K562 (cell line): ENCODE measurements around the gene ATOH8. TPM values are rescaled to one million over a fixed set of nuclear protein-coding genes. Genes with fewer than 3 reads are reported as not detected.

Experiments used
- ATAC-seq: fragments of 200-7000 bp; cut with Tn5 transposase; 3 replicates; pipeline ENCODE4 v1.9.1; 2020; ENCODE audit warnings: moderate library complexity
- BruUV-seq: library from RNA; stranded (reverse); fragments of 400-500 nt; replicated peaks from 2 replicates; lab custom pipeline; 2021; lab: Mats Ljungman, UMichigan
- CTCF ChIA-PET: fragments of 300-600 bp; formaldehyde crosslinking; extraction: SDS; loops from one replicate; lab custom pipeline; 2021; ENCODE audit warnings: low intra/inter-chr PET ratio; lab: Yijun Ruan, JAX
- POLR2A ChIA-PET: fragments of 300-600, 350-650 bp; sonication (Branson Sonifier 250); formaldehyde crosslinking; extraction: SDS; loops from one replicate; lab custom pipeline; 2021; ENCODE audit warnings: antibody characterized with exemption, inconsistent platforms; lab: Yijun Ruan, JAX
- DNase-seq, 4 experiments: peaks; one replicate each; pipeline versions ENCODE4 v3.0.0 to v3.0.0-alpha.2; 2011 to 2018; ENCODE audit warnings: low spot score in 3 of 4, mixed read lengths in 3 of 4; ENCODE audit errors: extremely low read depth in 1 of 4
- FAIRE-seq: peaks from 2 replicates; lab custom pipeline; 2011; peaks lifted over from hg19 to GRCh38; lab: Jason Lieb, UNC
- H2AFZ ChIP-seq: 2 replicates; pipeline ENCODE4 v1.6.0; 2011; ENCODE audit warnings: low read depth, low read length, control low read depth, inconsistent platforms
- H3K27ac ChIP-seq: fragments of 200-600 bp; 3 replicates; pipeline ENCODE4 v1.8.0; 2011; ENCODE audit warnings: low read depth, mild to moderate bottlenecking, control low read depth, inconsistent platforms, low read length, moderate library complexity, mixed read lengths; ENCODE audit errors: extremely low read depth
- H3K27me3 ChIP-seq, 2 experiments: fragments of 300-600 bp in 1 of 2; 2 replicates in 1 of 2; 3 replicates in 1 of 2; pipeline versions ENCODE4 v1.6.0 to v1.8.0; 2011; ENCODE audit warnings: inconsistent platforms in 2 of 2, low read length in 2 of 2, mild to moderate bottlenecking in 1 of 2, mixed read lengths in 1 of 2, moderate library complexity in 1 of 2; ENCODE audit not compliant: control insufficient read depth in 2 of 2, insufficient read depth in 2 of 2
- H3K36me3 ChIP-seq: fragments of 300-600 bp; 3 replicates; pipeline ENCODE4 v1.8.0; 2011; ENCODE audit warnings: mild to moderate bottlenecking, low read length, inconsistent platforms; ENCODE audit not compliant: control insufficient read depth, insufficient read depth
- H3K4me1 ChIP-seq, 2 experiments: fragments of 200-600 bp in 1 of 2; replicated peaks in 1 of 2; 2 replicates in 1 of 2; 3 replicates in 1 of 2; pipeline versions ENCODE4 v1.5.1 to v1.8.0; 2011; ENCODE audit warnings: inconsistent platforms in 2 of 2, low read length in 2 of 2, mild to moderate bottlenecking in 1 of 2, mixed read lengths in 1 of 2, moderate library complexity in 1 of 2; ENCODE audit not compliant: control insufficient read depth in 2 of 2, insufficient read depth in 2 of 2
- H3K4me2 ChIP-seq: 2 replicates; pipeline ENCODE4 v1.6.1; 2011; ENCODE audit warnings: low read length, control low read depth, inconsistent platforms, mixed read lengths; ENCODE audit not compliant: insufficient read depth
- H3K4me3 ChIP-seq: fragments of 200-600 bp; sonication (generic), shearing (Covaris generic); 2 replicates; pipeline ENCODE4 v1.5.1; 2016; ENCODE audit warnings: control low read depth, inconsistent platforms
- H3K79me2 ChIP-seq: fragments of 200-600 bp; 3 replicates; pipeline ENCODE4 v1.8.0; 2011; ENCODE audit warnings: low read length, inconsistent platforms; ENCODE audit not compliant: control insufficient read depth, insufficient read depth
- H3K9ac ChIP-seq, 2 experiments: 2 replicates each; pipeline versions ENCODE4 v1.6.0 to v1.6.1; 2011; ENCODE audit warnings: low read depth in 2 of 2, low read length in 2 of 2, control low read depth in 1 of 2, inconsistent platforms in 1 of 2, mild to moderate bottlenecking in 1 of 2, mixed read lengths in 1 of 2; ENCODE audit not compliant: insufficient read depth in 1 of 2
- H3K9me1 ChIP-seq: one replicate; pipeline ENCODE4 v1.6.0; 2011; ENCODE audit warnings: inconsistent platforms, mild to moderate bottlenecking, low read length, moderate library complexity; ENCODE audit not compliant: control insufficient read depth, insufficient read depth
- H3K9me3 ChIP-seq: replicated peaks from 2 replicates; pipeline ENCODE4 v1.5.1; 2011; ENCODE audit warnings: low read depth, low read length, inconsistent platforms; ENCODE audit not compliant: control insufficient read depth, insufficient read depth
- H4K20me1 ChIP-seq: replicated peaks from 2 replicates; pipeline ENCODE4 v1.6.1; 2011; ENCODE audit warnings: low read length, inconsistent platforms, mixed read lengths; ENCODE audit not compliant: control insufficient read depth, insufficient read depth
- DNMT1 ChIP-seq: fragments of 450-650 bp; IDR thresholded peaks from 2 replicates; pipeline ENCODE4 v1.6.1; 2016; ENCODE audit warnings: antibody characterized with exemption, mild to moderate bottlenecking
- GABPB1 ChIP-seq: sonication (generic); formaldehyde crosslinking; IDR thresholded peaks from 2 replicates; pipeline ENCODE4 v1.8.0; 2022; ENCODE audit warnings: mild to moderate bottlenecking, missing genetic modification reagents
- MXI1 ChIP-seq: IDR thresholded peaks from 2 replicates; pipeline ENCODE4 v1.6.1; 2011; ENCODE audit warnings: low read depth, mild to moderate bottlenecking, improper control_type of control experiment, low read length
- PHF21A ChIP-seq: fragments of 450-650 bp; IDR thresholded peaks from 2 replicates; pipeline ENCODE4 v1.6.1; 2017; ENCODE audit warnings: low read depth, borderline replicate concordance
- WGBS: fragments of 100-300 bp; shearing (Covaris generic); methylation state at CpG from one replicate; pipeline ENCODE4 v1.1.6; 2016; ENCODE audit warnings: low coverage, mixed read lengths; ENCODE audit not compliant: insufficient coverage; ENCODE audit errors: missing lambda C conversion rate; 5-methylcytosine and 5-hydroxymethylcytosine counted together
- in situ Hi-C: fragments of 300-500 bp; cut with MboI; formaldehyde crosslinking; loops from 4 replicates; pipeline ENCODE4 v1.15.0; 2018; ENCODE audit warnings: inconsistent platforms, mixed read lengths
- intact Hi-C: fragments of 100-400 bp; cut with micrococcal nuclease; formaldehyde crosslinking; loops from 2 replicates; pipeline ENCODE4 v1.14.2; 2022
- polyA plus RNA-seq, 8 experiments: library from polyadenylated mRNA; depleted of rRNA in 4 of 8; stranded (reverse) in 5 of 8; unstranded in 3 of 8; fragments of >200 nt; fragmentation: Nextera tagmentation in 2 of 8; fragmentation: Illumina TruSeq in 1 of 8; extraction: Ambion mirVana in 2 of 8; extraction: Trizol in 1 of 8; gene quantifications; 2 replicates each; pipeline versions ENCODE4 v1.2.1 to v1.2.3, GENCODE V29; 2011 to 2014; ENCODE audit warnings: inconsistent platforms in 1 of 8, missing spikeins in 1 of 8
- total RNA-seq, 7 experiments: library from RNA; depleted of rRNA in 6 of 7; stranded (reverse); fragments of >200 nt in 6 of 7; fragmentation: Illumina TruSeq in 2 of 7; extraction: Trizol in 2 of 7; gene quantifications; 2 replicates each; pipeline versions ENCODE4 v1.2.1 to v1.2.3, GENCODE V29; 2011 to 2021; ENCODE audit warnings: low replicate concordance in 1 of 7
- TF ChIP-seq, protein P1 (sequence below): fragments of 450-650 bp; IDR thresholded peaks from one replicate; pipeline ENCODE4 v1.6.1; 2018; ENCODE audit warnings: mild to moderate bottlenecking, moderate library complexity; ENCODE audit not compliant: partially characterized antibody
- TF ChIP-seq, protein P2 (sequence below): sonication (generic); formaldehyde crosslinking; IDR thresholded peaks from 2 replicates; pipeline ENCODE4 v1.8.0; 2022; ENCODE audit warnings: mild to moderate bottlenecking, missing genetic modification reagents

ATOH8 gene
- total and polyA plus RNA-seq, 9 of the 15 experiments (the other 6 are each of a cell fraction or from before 2014, with no cell fraction given): not detected

DNA sequence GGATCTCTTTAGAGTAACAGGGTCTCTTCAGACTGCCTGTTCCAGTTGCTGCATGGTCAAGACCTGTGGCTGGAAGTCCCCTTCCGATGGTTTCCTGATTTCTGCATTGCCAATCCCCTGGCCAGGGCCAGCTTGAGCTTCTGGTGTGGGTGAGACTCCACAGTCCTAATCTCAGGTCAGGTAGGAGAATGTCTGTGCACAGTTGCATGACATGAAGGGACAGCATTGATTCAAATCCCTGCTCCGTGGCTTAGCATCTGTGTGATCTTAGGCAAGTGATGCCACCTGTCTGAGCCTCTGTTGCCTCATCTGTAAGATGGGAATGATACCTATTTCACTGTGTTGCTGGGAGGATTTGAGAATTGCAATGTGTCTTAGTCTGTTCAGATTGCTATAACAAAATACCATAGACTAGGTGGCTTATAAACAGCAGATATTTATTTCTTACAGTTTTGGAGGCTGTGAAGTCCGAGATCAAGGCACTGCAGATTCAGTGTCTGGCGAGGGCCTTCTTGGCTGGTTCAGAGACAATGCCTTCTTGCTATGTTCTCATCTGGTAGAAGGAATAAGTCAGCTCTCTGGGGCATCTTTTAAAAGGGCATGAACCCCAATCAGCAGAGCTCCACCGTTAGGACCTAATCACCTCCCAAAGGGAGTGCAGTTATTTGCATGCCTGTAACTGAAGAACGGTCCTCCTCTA lies 66.2 kb downstream of the ATOH8 start:
- Histone ChIP-seq H3K27me3 (peaks cover 19 to 40% of the 10 kb centered on the region in 2 experiments; a peak in 4 of 5 replicates), H2AFZ (no peak overlapping the region), H3K9me1 (no peaks in the 10 kb centered on the region), H3K9me3 (no peaks in the 10 kb centered on the region), H3K9ac (no peak overlapping the region), H4K20me1 (no peaks in the 10 kb centered on the region; the same call in 1 of the 2 replicates), H3K36me3 (no peaks in the 10 kb centered on the region), H3K27ac (no peak overlapping the region), H3K4me1 (peaks cover 3 to 6% of the 10 kb centered on the region in 2 experiments; a peak in 3 of 5 replicates), H3K4me2 (no peak overlapping the region), H3K4me3 (no peak overlapping the region), H3K79me2 (no peaks in the 10 kb centered on the region)
- ChIA-PET CTCF (no interaction called here), POLR2A (interaction anchor here (0.6 to 1.7 kb wide), 2 partner anchors 8 to 123 kb away, joined by 3 to 4 read pairs; no protein-coding TSS in a partner anchor)
- DNase-seq (no peak), ATAC-seq (no peak), FAIRE-seq (peak; percentile 23)
- in situ Hi-C loops (loop anchor here (10.0 kb wide), 1 partner anchor 555 kb away; no protein-coding TSS in a partner anchor), intact Hi-C loops (loop anchor here (10.0 kb wide), 2 partner anchors 145 to 405 kb away; no protein-coding TSS in a partner anchor)
- TF ChIP-seq DNMT1 (no peak), MXI1 (no peak), PHF21A (no peak), GABPB1 (CRISPR knock-in tag) (no peak)
- TF ChIP-seq, protein P1, sequence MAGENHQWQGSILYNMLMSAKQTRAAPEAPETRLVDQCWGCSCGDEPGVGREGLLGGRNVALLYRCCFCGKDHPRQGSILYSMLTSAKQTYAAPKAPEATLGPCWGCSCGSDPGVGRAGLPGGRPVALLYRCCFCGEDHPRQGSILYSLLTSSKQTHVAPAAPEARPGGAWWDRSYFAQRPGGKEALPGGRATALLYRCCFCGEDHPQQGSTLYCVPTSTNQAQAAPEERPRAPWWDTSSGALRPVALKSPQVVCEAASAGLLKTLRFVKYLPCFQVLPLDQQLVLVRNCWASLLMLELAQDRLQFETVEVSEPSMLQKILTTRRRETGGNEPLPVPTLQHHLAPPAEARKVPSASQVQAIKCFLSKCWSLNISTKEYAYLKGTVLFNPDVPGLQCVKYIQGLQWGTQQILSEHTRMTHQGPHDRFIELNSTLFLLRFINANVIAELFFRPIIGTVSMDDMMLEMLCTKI: no peak
- TF ChIP-seq, protein P2, sequence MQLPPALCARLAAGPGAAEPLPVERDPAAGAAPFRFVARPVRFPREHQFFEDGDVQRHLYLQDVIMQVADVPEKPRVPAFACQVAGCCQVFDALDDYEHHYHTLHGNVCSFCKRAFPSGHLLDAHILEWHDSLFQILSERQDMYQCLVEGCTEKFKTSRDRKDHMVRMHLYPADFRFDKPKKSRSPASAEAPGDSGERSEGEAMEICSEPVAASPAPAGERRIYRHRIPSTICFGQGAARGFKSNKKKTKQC (CRISPR knock-in tag): no peak
- WGBS: 2% methylated on average over 6 of the region's 6 CpGs
- BruUV-seq: no TSS peak
